GM10266 (cell line): ENCODE data around the gene ASB15.

Experiments
- DNase-seq: peaks from one replicate; pipeline ENCODE4 v3.0.0; 2012; ENCODE audit errors: extremely low spot score
- CTCF ChIP-seq: IDR thresholded peaks from 2 replicates; pipeline ENCODE4 v1.5.1; 2012; ENCODE audit warnings: mild to moderate bottlenecking, low read depth; ENCODE audit not compliant: control insufficient read depth, insufficient read depth; ENCODE audit errors: missing control alignments

The ASB15 gene

GRCh38 chr7:123562121-123562520 lies 39.5 kb upstream of the ASB15 start:
- no peak for DNase-seq
- TF ChIP-seq CTCF, result no peak

- DNase-seq, result no peak
- TF ChIP-seq CTCF, result no peak
These were observed 32.1 kb upstream of the ASB15 start for GRCh38 chr7:123569352-123570010.

- no peak for DNase-seq
- TF ChIP-seq CTCF, result no peak
These were observed 31.0 kb upstream of the ASB15 start for GRCh38 chr7:123570390-123571182.

- TF ChIP-seq CTCF, result no peak
- DNase-seq, result no peak
These were observed 30.4 kb upstream of the ASB15 start for GRCh38 chr7:123571187-123571586.

GRCh38 chr7:123571684-123572083 lies 29.9 kb upstream of the ASB15 start:
- no peak for DNase-seq
- TF ChIP-seq CTCF, result no peak

- no peak for DNase-seq
- no peak for TF ChIP-seq CTCF
These were observed 28.3 kb upstream of the ASB15 start for GRCh38 chr7:123573341-123573740.

GRCh38 chr7:123573896-123574467 lies 27.6 kb upstream of the ASB15 start:
- TF ChIP-seq CTCF, result no peak
- no peak for DNase-seq
